Suppressor macrophage (primary cell): ENCODE data around the gene CHST6.
"Not testable (repeated sequence)": the region's sequence is repeated elsewhere in the genome, so short reads cannot be mapped to it uniquely, and the experiment has no call there.

ENCODE experiments used
- DNase-seq, 4 experiments: peaks; one replicate each; pipeline ENCODE4 v3.0.0-alpha.2; 2020 to 2022

CHST6 gene

DNA sequence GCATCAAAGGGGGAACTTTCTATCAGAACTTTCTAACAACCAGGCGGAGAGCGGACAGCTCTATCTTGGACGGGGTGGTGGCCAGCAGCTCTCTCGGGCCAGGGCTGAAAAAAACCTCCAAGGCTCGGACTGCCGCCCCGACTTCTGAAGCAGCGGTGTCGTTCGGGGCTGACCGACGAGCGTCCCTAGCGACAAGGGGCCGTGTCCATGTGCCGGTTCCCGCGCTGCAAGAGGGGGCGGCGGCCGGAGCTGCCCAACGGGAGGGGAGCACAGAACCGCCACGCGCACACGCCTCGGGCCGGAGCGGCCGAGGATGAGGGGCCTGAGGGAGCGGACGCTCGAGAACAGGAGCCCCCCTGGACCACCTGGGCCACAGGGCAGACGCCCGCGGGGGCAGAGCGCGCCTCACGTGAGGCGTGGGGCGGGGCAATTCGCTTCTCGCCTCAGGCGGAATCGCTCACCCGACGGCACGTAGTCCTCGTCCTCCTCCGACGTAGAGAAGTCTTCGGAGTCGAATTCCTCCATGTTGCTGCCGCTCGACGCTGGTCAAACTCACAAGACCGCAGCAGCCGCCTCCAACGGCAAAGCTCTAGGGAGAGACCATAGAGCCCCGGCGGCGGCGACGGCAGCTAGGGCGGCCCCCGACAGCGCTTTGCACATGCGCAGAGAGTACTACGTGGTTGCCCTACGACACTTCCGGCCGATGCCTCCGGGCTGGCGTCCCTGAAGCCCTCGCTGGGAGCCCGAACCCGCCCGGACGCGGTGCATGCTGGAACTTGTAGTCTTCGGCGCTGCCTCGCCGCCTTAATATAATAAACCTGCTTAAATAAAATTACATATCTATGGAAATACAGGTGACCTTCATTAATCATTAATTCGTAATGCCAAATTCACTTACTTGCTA is 62.2 kb downstream of the CHST6 start, which contains the start of gene CFDP1:
Gene CFDP1, minus strand, starts transcription at position 676 of the 904 bp plus-strand sequence. Its CDS starts 151 bp downstream, at position 525.
- peak; percentile 97 to 99 (median 98) for DNase-seq

DNA sequence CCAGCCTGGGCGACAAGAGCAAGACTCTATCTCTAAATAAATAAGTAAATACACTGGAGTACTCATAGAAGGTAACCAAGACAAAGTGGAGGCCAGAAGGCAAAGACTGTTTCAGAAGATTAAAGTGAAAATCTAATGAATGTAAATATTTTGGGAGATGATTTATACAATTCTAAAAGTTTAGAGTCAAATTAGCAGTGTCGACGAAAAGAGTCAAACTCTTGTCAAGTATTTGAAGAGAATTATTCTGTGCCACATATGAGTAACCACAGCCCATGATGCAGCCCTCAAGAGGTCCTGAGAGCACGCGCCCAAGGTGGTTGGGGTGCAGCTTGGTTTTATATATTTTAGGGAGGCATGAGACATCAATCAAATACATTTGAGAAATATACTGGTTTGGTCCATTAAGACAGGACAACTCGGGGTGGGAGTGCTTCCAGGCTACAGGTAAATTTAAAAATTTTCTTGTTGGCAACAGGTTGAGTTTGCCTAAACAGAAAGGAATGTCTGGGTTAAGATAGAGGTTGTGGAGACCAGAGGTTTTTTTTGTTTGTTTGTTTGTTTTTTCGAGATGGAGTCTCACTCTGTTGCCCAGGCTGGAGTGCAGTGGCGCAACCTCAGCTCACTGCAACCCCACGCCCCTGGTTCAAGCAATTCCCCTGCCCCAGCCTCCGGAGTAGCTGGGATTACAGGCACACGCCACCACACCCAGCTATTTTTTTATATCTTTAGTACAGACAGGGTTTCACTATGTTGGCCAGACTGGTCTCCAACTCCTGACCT is 65.4 kb downstream of the CHST6 start:
- no peak for DNase-seq

DNA sequence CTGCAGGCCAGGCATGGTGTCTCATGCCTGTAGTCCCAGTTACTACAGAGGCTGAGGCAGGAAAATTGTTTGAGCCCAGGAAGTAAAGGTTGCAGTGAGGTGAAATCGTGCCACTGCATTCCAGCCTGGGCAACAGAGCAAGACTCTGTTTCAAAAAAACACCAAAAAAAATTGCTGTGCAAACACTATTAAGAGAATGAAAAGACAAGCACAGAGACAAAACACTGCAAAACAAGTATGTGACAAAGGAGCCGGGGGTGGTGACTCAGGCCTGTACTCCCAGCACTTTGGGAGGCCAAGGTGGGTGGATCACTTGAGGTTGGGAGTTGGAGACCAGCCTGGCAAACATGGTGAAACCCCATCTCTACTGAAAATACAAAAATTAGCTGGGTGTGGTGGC is 68.7 kb downstream of the CHST6 start:
- DNase-seq = not testable (repeated sequence)

DNA sequence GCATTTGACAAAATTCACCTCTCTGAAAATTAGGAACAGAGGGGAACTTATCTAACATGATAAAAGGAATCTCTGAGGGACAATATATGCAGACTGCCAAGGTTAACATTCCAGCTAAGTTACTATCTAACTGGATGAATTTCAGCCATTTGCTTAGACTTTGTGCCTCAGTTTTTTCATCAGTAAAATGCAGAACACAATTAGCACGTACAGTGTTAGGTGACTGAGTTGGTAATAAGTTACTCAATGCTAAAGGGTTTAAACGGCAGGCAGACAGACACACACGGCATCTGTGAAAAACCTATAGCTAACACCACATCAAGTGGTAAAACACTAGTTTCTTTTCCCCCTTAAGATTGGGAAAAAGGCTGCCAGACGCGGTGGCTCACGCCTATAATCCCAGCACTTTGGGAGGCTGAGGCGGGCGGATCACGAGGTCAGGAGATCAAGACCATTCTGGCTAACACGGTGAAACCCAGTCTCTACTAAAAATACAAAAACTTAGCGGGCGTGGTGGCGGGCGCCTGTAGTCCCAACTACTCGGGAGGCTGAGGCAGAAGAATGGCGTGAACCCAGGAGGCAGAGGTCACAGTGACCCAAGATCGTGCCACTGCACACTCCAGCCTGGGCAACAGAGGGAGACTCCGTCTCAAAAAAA is 71.0 kb downstream of the CHST6 start:
- DNase-seq = not testable (repeated sequence)

DNA sequence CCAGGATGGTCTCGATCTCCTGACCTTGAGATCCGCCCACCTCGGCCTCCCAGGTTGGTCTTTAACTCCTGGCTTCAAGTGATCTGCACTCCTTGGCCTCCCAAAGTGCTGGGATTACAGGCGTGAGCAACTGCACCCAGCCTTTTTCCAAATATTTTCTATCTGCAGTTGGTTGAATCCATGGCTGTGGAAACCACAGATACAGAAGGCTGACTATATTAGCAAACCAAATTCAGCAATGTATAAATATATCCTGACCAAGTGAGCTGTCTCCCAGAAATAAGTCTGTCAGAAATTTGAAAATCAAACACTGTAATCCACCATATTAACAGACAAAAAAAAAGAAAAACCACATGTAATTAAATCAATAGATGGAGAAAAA is 71.5 kb downstream of the CHST6 start:
- DNase-seq = no peak
